ENCODE results near the gene CCDC138. TPM values are rescaled to one million over a fixed set of nuclear protein-coding genes. Genes with fewer than 3 reads are reported as not detected.

CCDC138 gene
- total and polyA plus RNA-seq, 7 experiments from 2014 or later, result 2.7 to 10.5 (median 7.3) TPM

- H3K36me3 ChIP-seq (ENCODE audit: control insufficient read depth in 2 of 3, insufficient read depth in 3 of 3, low read length in 3 of 3), result peaks cover 0 to 3% (median 0%) of the 10 kb centered on the region in 3 experiments
- intact Hi-C loops (cut with micrococcal nuclease), result loop anchor here in 1 of 2 donors (2.0 kb wide), 1 partner anchor 134 kb away; the partner anchor contains the start of gene EDAR
Observed at GRCh38 chr2:108854484-108854883, 67.9 kb downstream of the CCDC138 start.

DNA sequence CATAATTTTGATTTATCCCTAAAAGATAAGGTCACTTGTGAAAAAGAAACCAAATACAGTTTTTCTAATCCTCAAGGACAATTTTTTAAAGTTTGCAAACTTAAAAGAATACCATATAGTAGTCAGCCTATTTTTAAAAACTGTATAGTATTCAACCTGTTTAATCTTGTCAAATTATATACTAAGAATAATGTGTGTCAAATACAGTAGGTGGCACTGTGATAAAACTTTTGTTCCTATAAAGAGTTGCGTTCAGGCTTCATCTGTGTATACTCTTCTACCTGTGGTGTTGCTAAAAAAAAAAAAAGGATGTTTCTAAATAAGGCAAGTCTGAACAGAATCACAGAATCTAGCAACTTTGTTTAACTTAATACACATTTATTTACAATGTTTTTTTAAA is 68.6 kb downstream of the CCDC138 start:
- Histone ChIP-seq H3K36me3 (ENCODE audit: control insufficient read depth in 2 of 3, insufficient read depth in 3 of 3, low read length in 3 of 3) (peaks cover 0 to 3% (median 0%) of the 10 kb centered on the region in 3 experiments), H3K27ac (ENCODE audit: low read depth, low read length) (no peak overlapping the region), H3K9me3 (ENCODE audit: control insufficient read depth in 2 of 3, low read length in 3 of 3) (no peaks in the 10 kb centered on the region), H3K4me3 (ENCODE audit: low read length) (no peak overlapping the region), H3K27me3 (ENCODE audit: control insufficient read depth in 2 of 2, insufficient read depth in 2 of 2, low read length in 2 of 2) (no peaks in the 10 kb centered on the region), H3K4me1 (ENCODE audit: control insufficient read depth in 2 of 2, insufficient read depth in 2 of 2, low read length in 2 of 2) (no peaks in the 10 kb centered on the region)
- H3K27ac Mint-ChIP-seq, result no peak overlapping the region
- H3K4me3 Mint-ChIP-seq, result no peak overlapping the region
- H3K27me3 Mint-ChIP-seq, result no peaks in the 10 kb centered on the region
- H3K9me3 Mint-ChIP-seq, result peaks cover 0 to 2% (median 0%) of the 10 kb centered on the region in 11 donors
- ATAC-seq (peak; percentile 85), DNase-seq (peak in 6 of 9 donors; percentile 27 to 66 (median 54))
- ChIA-PET CTCF (interaction anchor here (0.7 to 1.5 kb wide), 6 partner anchors 69 to 690 kb away, joined by 3 to 8 read pairs (median 4); no protein-coding TSS in a partner anchor), POLR2A (no interaction called here)
- peaks cover 0 to 8% (median 4%) of the 10 kb centered on the region in 7 donors for H3K4me1 Mint-ChIP-seq
- intact Hi-C loops (cut with micrococcal nuclease), result loop anchor here (1.0 to 2.0 kb wide), 8 partner anchors 73 to 655 kb away; partner anchors contain the start of gene EDAR (in 2 of the 2)
- H3K36me3 Mint-ChIP-seq, result peaks cover 0 to 19% (median 4%) of the 10 kb centered on the region in 5 donors

More at GRCh38 chr2:108854484-108854883, 67.9 kb downstream of the CCDC138 start:
- Histone ChIP-seq H3K4me1 (ENCODE audit: control insufficient read depth in 2 of 2, insufficient read depth in 2 of 2, low read length in 2 of 2) (no peaks in the 10 kb centered on the region), H3K27me3 (ENCODE audit: control insufficient read depth in 2 of 2, insufficient read depth in 2 of 2, low read length in 2 of 2) (no peaks in the 10 kb centered on the region), H3K9me3 (ENCODE audit: control insufficient read depth in 2 of 3, low read length in 3 of 3) (no peaks in the 10 kb centered on the region), H3K4me3 (ENCODE audit: low read length) (no peak overlapping the region), H3K27ac (ENCODE audit: low read depth, low read length) (no peak overlapping the region)
- no peak for ATAC-seq
- H3K9me3 Mint-ChIP-seq, result peaks cover 0 to 2% (median 0%) of the 10 kb centered on the region in 11 donors
- peaks cover 0 to 20% (median 9%) of the 10 kb centered on the region in 5 donors for H3K36me3 Mint-ChIP-seq
- ChIA-PET CTCF (interaction anchor here (0.8 to 2.6 kb wide), 5 partner anchors 73 to 655 kb away, joined by 3 to 15 read pairs (median 7); partner anchors contain the start of gene EDAR), POLR2A (interaction anchor here (0.6 kb wide), 1 partner anchor 120 kb away, joined by 4 read pairs; no protein-coding TSS in a partner anchor)
- H3K4me3 Mint-ChIP-seq, result no peak overlapping the region
- no peak overlapping the region for H3K27ac Mint-ChIP-seq
- H3K27me3 Mint-ChIP-seq, result no peaks in the 10 kb centered on the region
- H3K4me1 Mint-ChIP-seq, result peaks cover 0 to 8% (median 4%) of the 10 kb centered on the region in 7 donors
- DNase-seq, result no peak

GRCh38 chr2:108858894-108859293 is 72.3 kb downstream of the CCDC138 start:
- H3K9me3 ChIP-seq (ENCODE audit: control insufficient read depth in 2 of 3, low read length in 3 of 3), result no peaks in the 10 kb centered on the region
- Mint-ChIP-seq H3K4me1 (peaks cover 0 to 8% (median 4%) of the 10 kb centered on the region in 7 donors), H3K27ac (no peak overlapping the region), H3K36me3 (peaks cover 0 to 17% (median 0%) of the 10 kb centered on the region in 5 donors), H3K4me3 (no peak overlapping the region), H3K27me3 (no peaks in the 10 kb centered on the region), H3K9me3 (no peaks in the 10 kb centered on the region)
- DNase-seq (no peak), ATAC-seq (no peak)
- no peak overlapping the region for H3K27ac ChIP-seq (ENCODE audit: low read depth, low read length)
- intact Hi-C loops (cut with micrococcal nuclease), result no loop called here
- H3K36me3 ChIP-seq (ENCODE audit: control insufficient read depth in 2 of 3, insufficient read depth in 3 of 3, low read length in 3 of 3), result no peaks in the 10 kb centered on the region
- no peaks in the 10 kb centered on the region for H3K27me3 ChIP-seq (ENCODE audit: control insufficient read depth in 2 of 2, insufficient read depth in 2 of 2, low read length in 2 of 2)
- POLR2A ChIA-PET, result no interaction called here
- H3K4me1 ChIP-seq (ENCODE audit: control insufficient read depth in 2 of 2, insufficient read depth in 2 of 2, low read length in 2 of 2), result no peaks in the 10 kb centered on the region
- no peak overlapping the region for H3K4me3 ChIP-seq (ENCODE audit: low read length)
- CTCF ChIA-PET, result no interaction called here

DNA sequence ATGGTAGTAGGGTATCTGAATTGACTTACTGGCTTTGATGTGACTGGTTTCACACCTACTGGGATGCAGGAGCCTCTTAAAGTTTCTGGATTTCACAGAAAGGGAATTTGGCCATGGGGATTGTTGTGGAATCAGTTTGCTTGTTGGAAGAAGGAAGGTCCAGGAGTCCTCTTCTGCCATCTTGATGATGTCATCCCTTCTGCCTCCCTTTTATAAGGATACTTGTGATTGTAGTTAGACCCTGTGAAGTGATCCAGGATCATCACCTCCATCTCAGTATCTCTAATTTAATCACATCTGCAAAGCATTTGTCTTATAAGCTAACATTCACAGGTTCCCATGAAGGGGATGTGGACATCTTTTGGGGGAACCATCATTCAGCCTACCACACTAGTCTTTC is 79.5 kb downstream of the CCDC138 start:
- Mint-ChIP-seq H3K27ac (no peak overlapping the region), H3K9me3 (peaks cover 9 to 21% (median 18%) of the 10 kb centered on the region in 11 donors), H3K4me3 (no peak overlapping the region), H3K36me3 (peaks cover 18 to 49% (median 35%) of the 10 kb centered on the region in 5 donors), H3K27me3 (no peaks in the 10 kb centered on the region), H3K4me1 (peaks cover 0 to 5% (median 0%) of the 10 kb centered on the region in 7 donors)
- no peak for ATAC-seq
- no peak for DNase-seq
- Histone ChIP-seq H3K4me1 (ENCODE audit: control insufficient read depth in 2 of 2, insufficient read depth in 2 of 2, low read length in 2 of 2) (no peaks in the 10 kb centered on the region), H3K9me3 (ENCODE audit: control insufficient read depth in 2 of 3, low read length in 3 of 3) (peaks cover 0 to 14% (median 7%) of the 10 kb centered on the region in 3 experiments), H3K27ac (ENCODE audit: low read depth, low read length) (no peak overlapping the region), H3K36me3 (ENCODE audit: control insufficient read depth in 2 of 3, insufficient read depth in 3 of 3, low read length in 3 of 3) (no peaks in the 10 kb centered on the region), H3K4me3 (ENCODE audit: low read length) (no peak overlapping the region), H3K27me3 (ENCODE audit: control insufficient read depth in 2 of 2, insufficient read depth in 2 of 2, low read length in 2 of 2) (no peaks in the 10 kb centered on the region)
- intact Hi-C loops (cut with micrococcal nuclease), result no loop called here
- POLR2A ChIA-PET, result no interaction called here
- CTCF ChIA-PET, result no interaction called here

DNA sequence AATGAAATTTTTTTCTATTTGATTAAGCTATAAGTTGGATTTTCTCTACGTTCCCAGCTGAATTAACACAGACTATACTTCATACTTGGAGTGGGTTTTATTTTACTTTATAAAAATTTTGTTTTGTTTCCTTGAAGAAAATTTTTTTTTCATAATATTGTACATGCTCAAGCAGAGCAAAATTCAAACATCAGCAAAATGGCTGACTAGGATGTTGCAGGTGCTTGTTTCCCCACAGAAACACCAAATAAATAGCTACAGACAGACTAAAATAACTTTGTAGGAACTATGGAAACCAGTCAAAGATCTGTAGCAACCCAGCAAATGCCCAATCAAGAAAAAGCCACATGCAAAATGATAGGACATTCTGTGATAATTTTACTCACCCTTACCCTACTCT is 82.3 kb downstream of the CCDC138 start:
- peaks cover 0 to 5% (median 0%) of the 10 kb centered on the region in 7 donors for H3K4me1 Mint-ChIP-seq
- no peaks in the 10 kb centered on the region for H3K36me3 ChIP-seq (ENCODE audit: control insufficient read depth in 2 of 3, insufficient read depth in 3 of 3, low read length in 3 of 3)
- intact Hi-C loops (cut with micrococcal nuclease), result no loop called here
- DNase-seq, result no peak
- no peaks in the 10 kb centered on the region for H3K4me1 ChIP-seq (ENCODE audit: control insufficient read depth in 2 of 2, insufficient read depth in 2 of 2, low read length in 2 of 2)
- CTCF ChIA-PET, result no interaction called here
- H3K36me3 Mint-ChIP-seq, result peaks cover 23 to 52% (median 44%) of the 10 kb centered on the region in 5 donors
- H3K27me3 Mint-ChIP-seq, result no peaks in the 10 kb centered on the region
- no peak overlapping the region for H3K4me3 ChIP-seq (ENCODE audit: low read length)
- no peak overlapping the region for H3K4me3 Mint-ChIP-seq
- peaks cover 11 to 28% (median 20%) of the 10 kb centered on the region in 11 donors for H3K9me3 Mint-ChIP-seq
- no peak for ATAC-seq
- no peaks in the 10 kb centered on the region for H3K27me3 ChIP-seq (ENCODE audit: control insufficient read depth in 2 of 2, insufficient read depth in 2 of 2, low read length in 2 of 2)
- no peak overlapping the region for H3K27ac ChIP-seq (ENCODE audit: low read depth, low read length)
- POLR2A ChIA-PET, result no interaction called here
- no peak overlapping the region for H3K27ac Mint-ChIP-seq
- peaks cover 0 to 14% (median 7%) of the 10 kb centered on the region in 3 experiments for H3K9me3 ChIP-seq (ENCODE audit: control insufficient read depth in 2 of 3, low read length in 3 of 3)

DNA sequence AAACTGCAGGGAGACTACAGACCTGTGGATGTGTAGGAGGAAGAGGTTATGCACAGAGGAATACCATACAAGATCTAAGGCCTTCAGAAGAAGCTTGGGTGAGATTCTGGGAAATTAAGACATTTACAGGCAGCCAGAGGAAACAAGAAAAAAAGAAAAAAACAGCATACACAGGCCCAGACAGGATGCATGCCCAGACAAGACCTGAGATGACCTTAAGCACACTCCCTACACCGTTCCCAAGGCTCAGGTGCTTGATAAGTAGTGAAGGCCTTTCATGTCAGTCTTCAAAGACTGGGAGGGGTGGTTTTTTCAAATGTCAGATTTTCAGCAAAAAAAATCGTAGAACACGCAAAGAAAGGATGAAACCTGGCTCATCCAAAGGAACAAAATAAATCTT is 83.0 kb downstream of the CCDC138 start:
- H3K4me3 Mint-ChIP-seq, result peak overlapping the region in 1 of 10 donors; percentile 10
- POLR2A ChIA-PET, result no interaction called here

More for the DNA sequence above, 83.0 kb downstream of the CCDC138 start:
- no peak overlapping the region for H3K27ac ChIP-seq (ENCODE audit: low read depth, low read length)
- CTCF ChIA-PET, result no interaction called here
- no peaks in the 10 kb centered on the region for H3K36me3 ChIP-seq (ENCODE audit: control insufficient read depth in 2 of 3, insufficient read depth in 3 of 3, low read length in 3 of 3)
- no peak overlapping the region for H3K4me3 ChIP-seq (ENCODE audit: low read length)
- Mint-ChIP-seq H3K9me3 (peaks cover 11 to 28% (median 20%) of the 10 kb centered on the region in 11 donors), H3K27me3 (no peaks in the 10 kb centered on the region), H3K27ac (peak overlapping the region in 1 of 9 donors; percentile 24), H3K4me1 (peaks cover 0 to 5% (median 0%) of the 10 kb centered on the region in 7 donors), H3K36me3 (peaks cover 23 to 54% (median 49%) of the 10 kb centered on the region in 5 donors)
- intact Hi-C loops (cut with micrococcal nuclease), result no loop called here
- ATAC-seq (no peak), DNase-seq (no peak)
- peaks cover 0 to 14% (median 7%) of the 10 kb centered on the region in 3 experiments for H3K9me3 ChIP-seq (ENCODE audit: control insufficient read depth in 2 of 3, low read length in 3 of 3)
- no peaks in the 10 kb centered on the region for H3K4me1 ChIP-seq (ENCODE audit: control insufficient read depth in 2 of 2, insufficient read depth in 2 of 2, low read length in 2 of 2)
- no peaks in the 10 kb centered on the region for H3K27me3 ChIP-seq (ENCODE audit: control insufficient read depth in 2 of 2, insufficient read depth in 2 of 2, low read length in 2 of 2)
